NT2/D1 (cell line): ENCODE results near the gene RASEF.
"Not testable (repeated sequence)": the region's sequence is repeated elsewhere in the genome, so short reads cannot be mapped to it uniquely, and the experiment has no call there.

Source experiments
- DNase-seq: peaks from one replicate; pipeline ENCODE4 v3.0.0-alpha.2; 2011; ENCODE audit warnings: low read depth, low spot score
- H3K27me3 ChIP-seq: 2 replicates; pipeline ENCODE4 v1.6.0; 2011; ENCODE audit warnings: mild to moderate bottlenecking; ENCODE audit not compliant: insufficient read length, insufficient read depth
- H3K36me3 ChIP-seq: 2 replicates; pipeline ENCODE4 v1.6.1; 2011; ENCODE audit warnings: mild to moderate bottlenecking, low read length, mixed read lengths; ENCODE audit not compliant: insufficient read depth, insufficient read length
- H3K4me1 ChIP-seq: 2 replicates; pipeline ENCODE4 v1.5.1; 2011; ENCODE audit not compliant: insufficient read depth, insufficient read length
- H3K4me3 ChIP-seq: 2 replicates; pipeline ENCODE4 v1.5.1; 2011; ENCODE audit warnings: low read depth; ENCODE audit not compliant: insufficient read length
- H3K9ac ChIP-seq: 2 replicates; pipeline ENCODE4 v1.6.0; 2011; ENCODE audit warnings: low read depth; ENCODE audit not compliant: insufficient read length
- H3K9me3 ChIP-seq: 2 replicates; pipeline ENCODE4 v1.5.1; 2011; ENCODE audit warnings: mild to moderate bottlenecking, low read length; ENCODE audit not compliant: insufficient read depth
- SUZ12 ChIP-seq: IDR thresholded peaks from 2 replicates; pipeline ENCODE4 v1.6.1; 2011; ENCODE audit not compliant: insufficient read length, insufficient read depth; ENCODE audit errors: extremely low read depth
- YY1 ChIP-seq: IDR thresholded peaks from 2 replicates; pipeline ENCODE4 v1.6.1; 2011; ENCODE audit not compliant: insufficient read length, insufficient read depth
- ZNF274 ChIP-seq: IDR thresholded peaks from 2 replicates; pipeline ENCODE4 v1.6.1; 2011; ENCODE audit warnings: mild to moderate bottlenecking, low read depth, low read length

RASEF gene

DNA sequence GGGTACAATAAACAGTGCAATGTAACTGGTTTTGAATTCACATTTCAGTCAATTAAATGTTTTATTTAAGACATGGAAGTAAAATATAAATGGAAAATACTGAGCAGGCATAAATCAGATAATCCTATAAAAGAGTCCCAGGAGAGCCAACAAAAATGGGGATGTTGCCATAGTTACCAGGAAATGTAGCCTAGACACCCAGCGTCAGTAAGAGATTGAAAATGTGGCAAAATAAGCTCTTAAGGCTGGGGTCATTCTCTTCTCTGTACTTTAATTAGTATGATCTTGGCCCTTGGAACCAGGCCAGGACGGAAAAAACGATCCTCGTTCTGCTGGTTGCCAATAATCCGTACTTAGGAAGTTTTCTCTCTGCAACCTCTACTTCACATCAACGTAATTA is 18.9 kb upstream of the RASEF start:
- TF ChIP-seq ZNF274 (no peak), SUZ12 (no peak), YY1 (no peak)
- Histone ChIP-seq H3K9me3 (no peaks in the 10 kb centered on the region), H3K4me3 (no peak overlapping the region), H3K36me3 (no peaks in the 10 kb centered on the region), H3K9ac (no peak overlapping the region), H3K27me3 (no peaks in the 10 kb centered on the region), H3K4me1 (no peaks in the 10 kb centered on the region)
- DNase-seq: no peak

GRCh38 chr9:83081010-83081409 is 18.1 kb upstream of the RASEF start:
- TF ChIP-seq YY1 (no peak), SUZ12 (no peak), ZNF274 (no peak)
- no peak for DNase-seq
- Histone ChIP-seq H3K9me3 (no peaks in the 10 kb centered on the region), H3K4me3 (no peak overlapping the region), H3K9ac (no peak overlapping the region), H3K36me3 (no peaks in the 10 kb centered on the region), H3K4me1 (no peaks in the 10 kb centered on the region), H3K27me3 (no peaks in the 10 kb centered on the region)

DNA sequence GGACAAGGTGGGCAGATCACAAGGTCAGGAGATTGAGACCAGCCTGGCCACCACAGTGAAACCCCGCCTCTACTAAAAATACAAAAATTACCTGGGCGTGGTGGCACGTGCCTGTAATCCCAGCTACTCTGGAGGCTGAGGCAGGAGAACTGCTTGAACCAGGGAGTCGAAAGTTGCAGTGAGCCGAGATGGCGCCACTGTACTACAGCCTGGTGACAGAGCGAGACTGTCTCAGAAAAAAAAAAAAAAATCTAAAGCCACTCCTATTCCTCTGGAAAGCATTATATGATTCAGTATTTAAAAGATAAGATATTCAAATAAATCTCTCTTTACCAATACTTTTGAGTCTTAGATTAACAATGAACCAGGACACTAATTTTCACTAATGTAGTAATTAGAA is 13.0 kb upstream of the RASEF start:
- DNase-seq, H3K36me3 ChIP-seq, H3K9ac ChIP-seq, H3K9me3 ChIP-seq, H3K4me1 ChIP-seq, H3K4me3 ChIP-seq, H3K27me3 ChIP-seq: not testable (repeated sequence)

GRCh38 chr9:83072498-83072897 is 9.6 kb upstream of the RASEF start:
- H3K36me3 ChIP-seq, DNase-seq, H3K27me3 ChIP-seq, H3K9ac ChIP-seq, H3K4me3 ChIP-seq, H3K9me3 ChIP-seq, H3K4me1 ChIP-seq: not testable (repeated sequence)

- Histone ChIP-seq H3K36me3 (no peaks in the 10 kb centered on the region), H3K4me3 (no peak overlapping the region)
- no peak for DNase-seq
Observed at GRCh38 chr9:83071626-83072025, 8.7 kb upstream of the RASEF start.

DNA sequence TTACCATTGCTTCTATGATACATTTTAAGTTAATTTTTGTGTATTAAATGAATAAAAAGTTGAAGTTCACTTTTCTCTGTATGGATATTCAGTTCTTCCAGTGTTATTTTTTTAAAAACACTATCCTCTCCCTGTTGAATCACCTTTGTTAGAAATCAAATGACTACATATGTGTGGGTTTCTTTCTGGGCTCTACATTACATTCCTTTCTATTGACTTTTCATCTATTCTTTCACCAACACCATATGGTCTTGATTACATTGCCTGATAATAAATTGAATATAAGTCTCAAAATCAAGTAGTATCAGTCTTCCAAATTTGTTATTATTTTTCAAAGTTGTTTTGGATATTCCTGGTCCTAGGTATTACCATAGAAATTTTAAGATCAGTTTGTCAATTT is 7.3 kb upstream of the RASEF start:
- H3K4me1 ChIP-seq: no peaks in the 10 kb centered on the region
- TF ChIP-seq ZNF274 (no peak), SUZ12 (no peak), YY1 (no peak)
- H3K36me3 ChIP-seq: no peaks in the 10 kb centered on the region
- DNase-seq: no peak
- H3K9me3 ChIP-seq: no peaks in the 10 kb centered on the region
- no peak overlapping the region for H3K9ac ChIP-seq
- no peaks in the 10 kb centered on the region for H3K27me3 ChIP-seq
- no peak overlapping the region for H3K4me3 ChIP-seq

More at GRCh38 chr9:83071626-83072025, 8.7 kb upstream of the RASEF start:
- H3K27me3 ChIP-seq: no peaks in the 10 kb centered on the region
- no peak overlapping the region for H3K9ac ChIP-seq
- TF ChIP-seq SUZ12 (no peak), YY1 (no peak), ZNF274 (no peak)
- no peaks in the 10 kb centered on the region for H3K9me3 ChIP-seq
- H3K4me1 ChIP-seq: no peaks in the 10 kb centered on the region

DNA sequence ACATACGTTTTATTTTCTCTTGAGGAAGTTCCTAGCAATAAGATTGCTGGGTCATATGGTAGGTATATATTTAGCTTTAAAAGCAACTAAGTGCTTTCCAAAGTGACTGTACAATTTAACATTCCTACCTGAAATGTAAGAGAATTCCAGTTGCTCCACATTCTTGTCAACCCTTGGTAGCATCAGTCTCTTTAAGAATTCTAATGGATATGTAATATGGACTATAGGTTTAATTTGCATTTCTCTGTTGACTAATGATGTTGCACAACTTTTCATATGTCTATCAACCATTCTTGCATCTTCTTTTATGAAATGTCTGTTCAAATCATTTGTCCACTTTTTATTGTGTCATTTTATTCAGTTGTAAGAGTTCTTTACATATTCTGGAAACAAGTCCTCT is 6.7 kb upstream of the RASEF start:
- no peaks in the 10 kb centered on the region for H3K4me1 ChIP-seq
- no peaks in the 10 kb centered on the region for H3K9me3 ChIP-seq
- H3K36me3 ChIP-seq: no peaks in the 10 kb centered on the region
- H3K4me3 ChIP-seq: no peak overlapping the region
- no peak for TF ChIP-seq ZNF274
- no peak for TF ChIP-seq YY1
- TF ChIP-seq SUZ12: no peak
- H3K9ac ChIP-seq: no peak overlapping the region
- peaks cover under 1% of the 10 kb centered on the region for H3K27me3 ChIP-seq
- DNase-seq: no peak

DNA sequence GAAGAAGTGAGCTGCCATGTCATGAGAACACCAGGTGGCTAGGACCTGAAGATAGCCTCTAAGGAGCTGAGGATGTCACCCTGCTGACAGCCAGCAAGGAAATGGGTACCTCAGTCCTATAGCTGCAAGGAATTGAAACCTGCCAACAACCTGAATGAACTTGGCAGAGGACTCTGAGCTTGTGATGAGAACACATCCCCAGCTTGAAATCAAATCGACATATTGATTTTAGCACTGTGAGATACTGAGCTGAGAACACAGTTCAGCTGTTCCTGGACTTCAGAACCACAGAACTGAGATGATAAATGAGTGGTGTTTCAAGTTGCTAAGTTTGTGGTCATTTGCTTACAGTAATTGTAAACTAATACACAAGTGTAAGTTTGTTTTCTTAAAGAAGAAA is 5.5 kb upstream of the RASEF start:
- no peak for TF ChIP-seq YY1
- no peak for TF ChIP-seq ZNF274
- TF ChIP-seq SUZ12: no peak
- no peaks in the 10 kb centered on the region for H3K36me3 ChIP-seq
- no peak for DNase-seq
- no peaks in the 10 kb centered on the region for H3K9me3 ChIP-seq
- no peak overlapping the region for H3K4me3 ChIP-seq
- H3K9ac ChIP-seq: no peak overlapping the region
- H3K27me3 ChIP-seq: peaks cover 13% of the 10 kb centered on the region
- no peaks in the 10 kb centered on the region for H3K4me1 ChIP-seq
